Measurements from ENCODE around the gene OLFML1. TPM values are rescaled to one million over a fixed set of nuclear protein-coding genes. Genes with fewer than 3 reads are reported as not detected.
A peak's percentile ranks its signal among the peaks of the same experiment; 100 is the strongest.

Gene OLFML1
- total RNA-seq, 1 experiment from 2014 or later: not detected

GRCh38 chr11:7501251-7501650, 15.9 kb downstream of the OLFML1 start:
- H3K27me3 Mint-ChIP-seq (ENCODE audit: low read depth): 0 out of 2 replicates have a peak, but pooled peaks cover 2% of the 10 kb centered on the region
- TF ChIP-seq ESRRA (CRISPR knock-in tag; IDR thresholded peaks at IDR 0.05; ENCODE audit: borderline replicate concordance) (no peak), E2F1 (CRISPR knock-in tag; IDR thresholded peaks at IDR 0.05) (no peak), MLX (CRISPR knock-in tag; IDR thresholded peaks at IDR 0.05) (no peak), FOXP1 (CRISPR knock-in tag; IDR thresholded peaks at IDR 0.05; ENCODE audit: borderline replicate concordance) (no peak), GABPB1 (CRISPR knock-in tag; IDR thresholded peaks at IDR 0.05) (no peak), TEAD1 (CRISPR knock-in tag; IDR thresholded peaks at IDR 0.05) (no peak), NFATC4 (CRISPR knock-in tag; IDR thresholded peaks at IDR 0.05) (no peak), NR3C1 (CRISPR knock-in tag; conservative IDR thresholded peaks at IDR 0.05; ENCODE audit: low read depth) (no peak), TEAD4 (CRISPR knock-in tag; IDR thresholded peaks at IDR 0.05) (no peak), CBFB (CRISPR knock-in tag; IDR thresholded peaks at IDR 0.05; ENCODE audit: low read depth) (no peak), GRHL2 (CRISPR knock-in tag; IDR thresholded peaks at IDR 0.05; ENCODE audit: insufficient replicate concordance, severe bottlenecking) (no peak), FOXJ3 (CRISPR knock-in tag; IDR thresholded peaks at IDR 0.05; ENCODE audit: borderline replicate concordance) (no peak), EMX1 (CRISPR knock-in tag; IDR thresholded peaks at IDR 0.05) (no peak), MXD4 (CRISPR knock-in tag; IDR thresholded peaks at IDR 0.05; ENCODE audit: borderline replicate concordance) (no peak), ZBTB43 (CRISPR knock-in tag; IDR thresholded peaks at IDR 0.05) (no peak), ATF3 (CRISPR knock-in tag; conservative IDR thresholded peaks at IDR 0.05) (no peak), NR2C2 (CRISPR knock-in tag; IDR thresholded peaks at IDR 0.05) (no peak)
- peak; percentile 44; the same call in 1 of the 2 replicates for ATAC-seq
- ChIA-PET CTCF (interaction anchor here (2.1 kb wide), 1 partner anchor 12 kb away, joined by 5 read pairs; the partner anchor contains the start of gene PPFIBP2), POLR2A (no interaction called here)
- DNase-seq (ENCODE audit: low spot score): no peak
- peaks cover 23% of the 10 kb centered on the region for H3K4me1 Mint-ChIP-seq
- H3K9me3 Mint-ChIP-seq: no peaks in the 10 kb centered on the region
- H3K27ac Mint-ChIP-seq: no peak overlapping the region
- H3K36me3 Mint-ChIP-seq: no peaks in the 10 kb centered on the region
- H3K4me3 Mint-ChIP-seq: no peak overlapping the region

- peaks cover 23% of the 10 kb centered on the region for H3K4me1 Mint-ChIP-seq
- no peak overlapping the region for H3K27ac Mint-ChIP-seq
- H3K9me3 Mint-ChIP-seq: no peaks in the 10 kb centered on the region
- H3K4me3 Mint-ChIP-seq: no peak overlapping the region
- TF ChIP-seq SP1 (CRISPR knock-in tag; conservative IDR thresholded peaks at IDR 0.05) (no peak), PRRX2 (CRISPR knock-in tag; IDR thresholded peaks at IDR 0.05) (no peak), ZBTB43 (CRISPR knock-in tag; IDR thresholded peaks at IDR 0.05) (no peak), SMAD3 (CRISPR knock-in tag; IDR thresholded peaks at IDR 0.05; ENCODE audit: borderline replicate concordance) (no peak), GABPB1 (CRISPR knock-in tag; IDR thresholded peaks at IDR 0.05) (no peak), RORB (CRISPR knock-in tag; IDR thresholded peaks at IDR 0.05) (no peak), E2F1 (CRISPR knock-in tag; IDR thresholded peaks at IDR 0.05) (no peak), MXD4 (CRISPR knock-in tag; IDR thresholded peaks at IDR 0.05; ENCODE audit: borderline replicate concordance) (no peak), GRHL2 (CRISPR knock-in tag; IDR thresholded peaks at IDR 0.05; ENCODE audit: insufficient replicate concordance, severe bottlenecking) (no peak), NR2C2 (CRISPR knock-in tag; IDR thresholded peaks at IDR 0.05) (no peak)
- H3K27me3 Mint-ChIP-seq (ENCODE audit: low read depth): 0 out of 2 replicates have a peak, but pooled peaks cover 2% of the 10 kb centered on the region
- no peaks in the 10 kb centered on the region for H3K36me3 Mint-ChIP-seq
- ChIA-PET POLR2A (no interaction called here), CTCF (interaction anchor here (0.6 to 2.1 kb wide), 2 partner anchors 12 to 70 kb away, joined by 3 to 5 read pairs; partner anchors contain the start of gene PPFIBP2)
- no peak for DNase-seq (ENCODE audit: low spot score)
- ATAC-seq: no peak
These were observed 16.6 kb downstream of the OLFML1 start for GRCh38 chr11:7501894-7502293.
